Fibroblast of the aortic adventitia (primary cell): ENCODE results near the gene CHIT1. TPM values are rescaled to one million over a fixed set of nuclear protein-coding genes. Genes with fewer than 3 reads are reported as not detected.
A peak's percentile ranks its signal among the peaks of the same experiment; 100 is the strongest.

Experiments used
- DNase-seq: peaks from one replicate; pipeline ENCODE4 v3.0.0-alpha.2; 2010; ENCODE audit warnings: low read depth
- H3K4me3 ChIP-seq: 2 replicates; pipeline ENCODE4 v1.5.1; 2011; ENCODE audit warnings: low read depth, mild to moderate bottlenecking, control low read depth, low read length, moderate library complexity
- total RNA-seq: library from RNA; depleted of rRNA; stranded (reverse); fragments of >200 nt; gene quantifications from 2 replicates; pipeline ENCODE4 v1.2.3, GENCODE V29; 2012; ENCODE audit warnings: low replicate concordance
- TF ChIP-seq, protein P1 (sequence below): IDR thresholded peaks from 2 replicates; pipeline ENCODE4 v1.5.1; 2011; ENCODE audit warnings: mild to moderate bottlenecking, low read length, control low read depth, inconsistent platforms; ENCODE audit not compliant: insufficient read depth

The CHIT1 gene
- total RNA-seq, 1 donor = not detected

DNA sequence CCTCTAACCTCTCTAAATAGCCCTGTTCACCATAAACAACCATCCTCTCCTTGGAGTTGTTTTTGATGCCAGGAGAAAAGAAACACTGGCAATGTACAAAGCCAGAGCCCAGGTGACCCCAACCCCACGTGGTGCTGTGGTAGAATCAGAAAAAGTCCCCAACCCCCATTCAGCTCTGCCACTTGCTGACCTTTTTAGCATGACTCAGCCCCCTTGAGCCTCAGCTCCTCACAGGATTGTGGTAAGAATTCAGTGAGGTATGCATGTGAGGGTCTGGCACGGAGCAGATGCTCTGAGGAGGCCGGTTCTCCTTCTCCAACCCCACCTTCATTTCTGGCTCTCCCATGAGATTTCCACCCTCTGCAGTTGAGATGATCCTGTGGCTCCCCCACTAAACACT lies 31.8 kb downstream of the CHIT1 start:
- no peak overlapping the region for H3K4me3 ChIP-seq
- TF ChIP-seq, protein P1, sequence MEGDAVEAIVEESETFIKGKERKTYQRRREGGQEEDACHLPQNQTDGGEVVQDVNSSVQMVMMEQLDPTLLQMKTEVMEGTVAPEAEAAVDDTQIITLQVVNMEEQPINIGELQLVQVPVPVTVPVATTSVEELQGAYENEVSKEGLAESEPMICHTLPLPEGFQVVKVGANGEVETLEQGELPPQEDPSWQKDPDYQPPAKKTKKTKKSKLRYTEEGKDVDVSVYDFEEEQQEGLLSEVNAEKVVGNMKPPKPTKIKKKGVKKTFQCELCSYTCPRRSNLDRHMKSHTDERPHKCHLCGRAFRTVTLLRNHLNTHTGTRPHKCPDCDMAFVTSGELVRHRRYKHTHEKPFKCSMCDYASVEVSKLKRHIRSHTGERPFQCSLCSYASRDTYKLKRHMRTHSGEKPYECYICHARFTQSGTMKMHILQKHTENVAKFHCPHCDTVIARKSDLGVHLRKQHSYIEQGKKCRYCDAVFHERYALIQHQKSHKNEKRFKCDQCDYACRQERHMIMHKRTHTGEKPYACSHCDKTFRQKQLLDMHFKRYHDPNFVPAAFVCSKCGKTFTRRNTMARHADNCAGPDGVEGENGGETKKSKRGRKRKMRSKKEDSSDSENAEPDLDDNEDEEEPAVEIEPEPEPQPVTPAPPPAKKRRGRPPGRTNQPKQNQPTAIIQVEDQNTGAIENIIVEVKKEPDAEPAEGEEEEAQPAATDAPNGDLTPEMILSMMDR = no peak
- DNase-seq = peak; percentile 88

DNA sequence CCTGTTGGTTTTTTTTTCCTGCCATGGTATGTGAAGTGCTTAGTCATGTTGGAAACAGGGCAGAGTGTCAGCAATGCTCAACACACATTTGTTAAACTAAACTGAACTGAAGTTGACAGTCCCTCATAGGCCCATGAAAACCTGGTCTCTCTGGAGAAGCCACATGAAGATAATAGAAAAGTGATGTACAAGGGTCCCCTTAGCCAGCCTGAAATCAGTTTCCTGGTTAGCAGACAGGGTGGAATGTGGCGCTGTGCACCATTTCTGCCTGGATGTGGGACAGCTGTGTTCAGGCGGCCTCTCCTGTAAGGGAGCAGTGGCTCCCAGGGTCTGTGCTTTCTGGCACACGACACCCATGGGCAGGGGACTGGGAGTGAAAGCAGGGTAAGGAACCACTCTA lies 33.1 kb downstream of the CHIT1 start:
- TF ChIP-seq, protein P1 = peak; percentile 21
- DNase-seq = peak; percentile 20
- no peak overlapping the region for H3K4me3 ChIP-seq

DNA sequence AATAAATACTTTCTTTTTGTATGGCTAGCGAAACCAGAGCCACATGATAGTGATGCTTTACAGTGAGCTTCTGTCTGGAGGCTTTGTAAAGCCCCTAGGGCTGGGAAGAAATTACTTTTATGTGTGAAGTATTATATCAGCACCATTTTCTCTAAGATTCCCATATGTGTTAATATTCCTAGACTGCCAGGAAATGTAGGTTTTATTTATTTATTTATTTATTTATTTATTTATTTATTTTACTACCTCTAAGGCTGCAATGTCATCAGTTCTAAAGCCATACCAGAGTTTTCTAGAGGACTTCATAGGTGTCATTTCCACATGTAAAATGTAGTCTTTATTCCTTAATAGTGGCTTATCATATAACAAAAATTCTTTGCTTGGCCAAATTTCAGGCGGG lies 38.5 kb downstream of the CHIT1 start:
- TF ChIP-seq, protein P1 = no peak
- no peak overlapping the region for H3K4me3 ChIP-seq
- no peak for DNase-seq

DNA sequence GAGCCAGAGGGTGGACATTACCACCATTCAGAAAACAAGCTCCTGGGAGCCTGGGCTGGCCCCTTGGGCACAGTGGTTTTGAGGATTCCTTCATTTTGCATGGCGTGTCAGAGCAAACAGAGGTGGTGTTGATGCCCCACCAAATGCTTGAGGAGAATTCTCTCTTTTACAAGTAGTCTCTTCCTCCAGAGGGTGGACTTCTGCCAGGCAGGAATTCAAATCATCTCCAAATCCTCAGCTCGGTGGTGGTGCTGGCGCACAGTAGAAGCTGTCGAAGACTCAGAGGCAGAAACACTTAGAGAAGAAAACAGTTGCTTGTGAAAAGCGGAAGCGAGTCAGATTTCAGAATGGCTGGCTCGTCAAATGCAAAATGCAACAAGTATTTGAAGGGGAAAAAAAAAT lies 39.5 kb downstream of the CHIT1 start:
- H3K4me3 ChIP-seq = no peak overlapping the region
- peak; percentile 40 for DNase-seq
- TF ChIP-seq, protein P1 = no peak

DNA sequence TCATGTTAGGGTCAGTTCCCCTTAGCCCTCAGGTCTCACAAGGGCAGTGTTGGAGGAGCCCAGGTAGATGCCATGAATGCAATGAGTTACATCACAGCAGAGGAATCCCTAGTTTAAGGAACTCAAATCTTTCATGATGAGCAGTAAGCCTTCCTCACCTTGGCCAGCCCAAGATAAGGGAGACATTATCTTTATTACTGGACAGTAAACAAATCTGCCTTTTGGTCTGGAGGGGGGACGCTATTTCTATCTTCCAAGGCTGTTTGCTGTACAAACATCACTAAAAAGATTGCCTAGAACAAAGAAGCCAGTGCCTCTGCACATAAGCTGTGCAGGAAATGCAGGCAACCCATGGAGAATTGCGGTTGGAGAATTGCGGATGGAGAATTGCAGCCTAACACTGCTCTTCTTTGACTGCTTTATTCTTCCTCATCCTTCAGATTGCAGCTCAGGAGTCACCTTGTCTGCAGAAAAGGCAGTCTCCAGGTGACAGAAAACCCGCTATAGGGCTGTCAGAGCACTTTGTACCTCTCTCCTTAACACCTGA lies 40.7 kb downstream of the CHIT1 start:
- TF ChIP-seq, protein P1 = no peak
- no peak for DNase-seq
- no peak overlapping the region for H3K4me3 ChIP-seq

DNA sequence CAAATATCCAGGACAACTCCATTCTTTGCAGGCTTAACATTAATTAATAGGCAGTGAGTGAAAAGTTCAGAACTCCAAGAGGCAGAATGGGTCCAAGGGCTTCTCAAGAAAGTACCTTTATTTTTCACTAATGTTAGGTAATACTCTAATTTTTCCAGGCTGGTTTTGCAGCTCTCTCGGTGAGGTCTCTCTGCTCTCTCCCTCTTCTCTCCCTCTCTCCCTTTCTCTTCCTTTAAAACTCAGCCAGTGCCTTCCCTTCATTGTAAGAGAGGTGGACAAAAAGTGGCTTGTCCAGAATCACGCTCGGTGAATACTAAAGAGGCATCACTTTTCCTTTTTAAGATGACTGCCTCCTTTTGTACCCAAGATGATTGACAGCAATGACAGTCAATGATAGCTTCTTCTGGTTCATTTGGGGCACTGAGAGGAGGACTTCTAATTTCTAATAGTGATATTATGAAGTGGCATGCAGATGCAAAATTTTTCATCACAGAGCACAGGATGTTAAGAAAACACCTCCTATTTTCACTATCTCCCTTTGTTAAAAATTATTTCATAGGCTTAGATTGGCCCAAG lies 41.7 kb downstream of the CHIT1 start:
- TF ChIP-seq, protein P1 = no peak
- no peak for DNase-seq
- no peak overlapping the region for H3K4me3 ChIP-seq

DNA sequence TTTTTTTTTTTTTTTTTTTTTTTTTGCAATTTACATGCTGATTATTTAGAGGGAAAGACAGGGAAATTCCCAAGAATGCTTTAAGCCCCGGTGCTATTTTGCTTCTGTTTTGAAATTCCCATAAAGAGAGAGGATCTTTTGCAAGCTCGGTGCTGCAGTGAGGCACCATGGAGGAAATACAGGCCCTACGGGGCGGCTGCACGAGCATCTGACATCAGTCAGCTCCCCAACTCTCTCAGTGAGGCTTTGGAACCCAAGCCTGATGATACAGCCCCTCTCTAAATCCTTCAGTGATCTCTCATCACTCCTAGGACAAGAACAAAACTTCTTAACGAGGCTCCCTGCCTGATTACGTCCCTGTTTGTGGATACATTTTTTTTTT lies 42.2 kb downstream of the CHIT1 start:
- TF ChIP-seq, protein P1 = no peak
- H3K4me3 ChIP-seq = no peak overlapping the region
- DNase-seq = no peak
